HepG2 (cell line): Measurements from ENCODE around the gene DAPK3. TPM values are rescaled to one million over a fixed set of nuclear protein-coding genes. Genes with fewer than 3 reads are reported as not detected.

ENCODE experiments used
- FOXK2 ChIP-seq: fragments of 450-650 bp; IDR thresholded peaks from 2 replicates; pipeline ENCODE4 v1.6.1; 2016
- KAT2B ChIP-seq: fragments of 150-350 bp; IDR thresholded peaks from 2 replicates; pipeline ENCODE4 v1.6.1; 2014; ENCODE audit warnings: low read depth, low read length, borderline replicate concordance
- KMT2B ChIP-seq: IDR thresholded peaks from 2 replicates; pipeline ENCODE4 v1.6.1; 2016; ENCODE audit warnings: missing genetic modification reagents, missing compliant biosample characterization
- MLLT10 ChIP-seq: sonication (generic); formaldehyde crosslinking; IDR thresholded peaks from 2 replicates; pipeline ENCODE4 v1.4.0; 2020; ENCODE audit warnings: missing genetic modification reagents
- PHF21A ChIP-seq: sonication (generic); formaldehyde crosslinking; IDR thresholded peaks from 2 replicates; pipeline ENCODE4 v1.5.0; 2020; ENCODE audit warnings: mild to moderate bottlenecking, missing genetic modification reagents
- RFXAP ChIP-seq: sonication (generic); formaldehyde crosslinking; IDR thresholded peaks from 2 replicates; pipeline ENCODE4 v1.4.0; 2020; ENCODE audit warnings: missing genetic modification reagents, borderline replicate concordance
- RXRA ChIP-seq: sonication (generic); formaldehyde crosslinking; IDR thresholded peaks from 2 replicates; pipeline ENCODE4 v1.5.1; 2020; ENCODE audit warnings: missing genetic modification reagents
- SCMH1 ChIP-seq: sonication (generic); formaldehyde crosslinking; IDR thresholded peaks from 2 replicates; pipeline ENCODE4 v1.9.0; 2021; ENCODE audit warnings: missing genetic modification reagents, mild to moderate bottlenecking, borderline replicate concordance
- SP140L ChIP-seq: sonication (generic); formaldehyde crosslinking; IDR thresholded peaks from 2 replicates; pipeline ENCODE4 v1.4.0; 2020; ENCODE audit warnings: missing genetic modification reagents, borderline replicate concordance
- STAG1 ChIP-seq: sonication (generic); formaldehyde crosslinking; IDR thresholded peaks from 2 replicates; pipeline ENCODE4 v1.4.0; 2020; ENCODE audit warnings: missing genetic modification reagents
- YEATS4 ChIP-seq: sonication (generic); formaldehyde crosslinking; IDR thresholded peaks from 2 replicates; pipeline ENCODE4 v1.4.0; 2020; ENCODE audit warnings: missing genetic modification reagents, borderline replicate concordance
- ZBTB8A ChIP-seq: sonication (generic); formaldehyde crosslinking; IDR thresholded peaks from 2 replicates; pipeline ENCODE4 v1.4.0; 2020; ENCODE audit warnings: mild to moderate bottlenecking, low read depth, missing genetic modification reagents, borderline replicate concordance
- ZNF496 ChIP-seq: sonication (generic); formaldehyde crosslinking; IDR thresholded peaks from 2 replicates; pipeline ENCODE4 v1.8.1; 2023; ENCODE audit warnings: mild to moderate bottlenecking, moderate library complexity, missing genetic modification reagents; ENCODE audit not compliant: insufficient replicate concordance
- ZNF549 ChIP-seq: sonication (generic); formaldehyde crosslinking; IDR thresholded peaks from 2 replicates; pipeline ENCODE4 v1.5.0; 2020; ENCODE audit warnings: missing genetic modification reagents
- ZNF670 ChIP-seq: sonication (generic); formaldehyde crosslinking; IDR thresholded peaks from 2 replicates; pipeline ENCODE4 v1.8.0; 2022; ENCODE audit warnings: mild to moderate bottlenecking, missing genetic modification reagents, borderline replicate concordance
- ZNF703 ChIP-seq: sonication (generic); formaldehyde crosslinking; IDR thresholded peaks from 2 replicates; pipeline ENCODE4 v1.5.1; 2020; ENCODE audit warnings: missing genetic modification reagents, mild to moderate bottlenecking, moderate library complexity, borderline replicate concordance
- ZSCAN9 ChIP-seq: IDR thresholded peaks from 2 replicates; pipeline ENCODE4 v1.6.1; 2016; ENCODE audit warnings: borderline replicate concordance
- polyA plus RNA-seq, 8 experiments: library from polyadenylated mRNA; depleted of rRNA in 3 of 8; stranded (reverse) in 7 of 8; unstranded in 1 of 8; fragments of >200 nt; fragmentation: Illumina TruSeq in 4 of 8; extraction: Trizol in 4 of 8; gene quantifications; 2 replicates each; pipeline versions ENCODE4 v1.2.1 to v1.2.3, GENCODE V29; 2011 to 2016; ENCODE audit warnings: low read depth in 4 of 8, missing spikeins in 1 of 8, mixed read lengths in 1 of 8; ENCODE audit not compliant: insufficient read depth in 1 of 8
- total RNA-seq, 5 experiments: library from RNA; depleted of rRNA; stranded (reverse); fragments of >200 nt; fragmentation: Illumina TruSeq; extraction: Trizol; gene quantifications; 2 replicates each; pipeline ENCODE4 v1.2.3, GENCODE V29; 2016; ENCODE audit warnings: low read depth in 1 of 5
- TF ChIP-seq, protein P1 (sequence below): IDR thresholded peaks from 2 replicates; pipeline ENCODE4 v1.6.1; 2016; ENCODE audit warnings: low read depth, missing genetic modification reagents, missing compliant biosample characterization
- TF ChIP-seq, protein P2 (sequence below): sonication (generic); formaldehyde crosslinking; IDR thresholded peaks from 2 replicates; pipeline ENCODE4 v1.9.0; 2021; ENCODE audit warnings: missing genetic modification reagents, borderline replicate concordance
- TF ChIP-seq, protein P3 (sequence below): sonication (generic); formaldehyde crosslinking; IDR thresholded peaks from 2 replicates; pipeline ENCODE4 v1.4.0; 2020; ENCODE audit warnings: missing genetic modification reagents
- TF ChIP-seq, protein P4 (sequence below): sonication (generic); formaldehyde crosslinking; IDR thresholded peaks from 2 replicates; pipeline ENCODE4 v1.8.0; 2022; ENCODE audit warnings: mild to moderate bottlenecking, missing genetic modification reagents

The DAPK3 gene
- total and polyA plus RNA-seq, 2 of the 13 experiments (the other 11 are each of a cell fraction or from before 2014, with no cell fraction given): 30.5 to 37.3 TPM

DNA sequence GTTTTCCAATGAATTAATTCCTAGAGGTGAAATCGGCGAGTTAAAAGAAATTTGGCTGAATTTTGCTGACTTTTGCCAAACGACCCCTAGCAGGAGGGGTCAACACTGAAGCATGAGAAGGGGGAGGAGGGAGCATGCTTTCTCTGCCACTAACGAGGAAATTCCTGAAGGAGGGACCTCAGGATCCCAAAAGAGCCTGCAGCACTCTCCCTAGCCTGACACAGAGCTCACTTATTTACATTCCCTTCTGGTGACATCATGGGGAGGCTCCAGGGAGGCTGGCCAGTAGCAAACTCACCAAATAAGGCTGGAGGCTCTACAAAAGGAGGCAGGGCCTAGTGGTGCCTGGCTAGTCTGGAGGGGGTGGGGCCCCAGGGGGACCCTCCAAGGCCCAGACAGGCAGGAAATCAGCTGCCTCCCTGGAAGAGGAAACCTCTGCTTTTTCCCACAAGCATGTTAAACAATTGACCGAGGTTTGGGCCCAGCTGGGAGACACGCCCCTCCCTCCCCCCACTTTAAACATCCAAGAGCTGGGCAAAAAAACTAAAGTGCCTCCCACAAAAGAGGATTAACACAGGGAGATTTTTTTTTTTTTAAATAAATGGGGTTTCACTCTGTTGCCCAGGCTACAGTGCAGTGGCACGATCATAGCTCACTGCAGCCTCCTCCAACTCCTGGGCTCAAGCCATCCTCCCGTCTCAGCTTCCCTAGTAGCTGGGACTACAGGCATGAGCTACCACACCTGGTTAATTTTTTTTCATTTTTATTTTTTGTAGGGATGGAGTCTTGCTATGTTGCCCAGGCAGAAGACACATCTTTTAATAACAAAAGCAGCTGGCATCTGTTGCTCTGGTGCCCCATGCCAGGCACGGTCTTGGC lies 2.1 kb downstream of the DAPK3 start (continued):
- TF ChIP-seq RFXAP (CRISPR knock-in tag) (no peak), ZBTB8A (CRISPR knock-in tag) (no peak), ZNF549 (CRISPR knock-in tag) (no peak), KAT2B (no peak), ZNF703 (no peak), RXRA (CRISPR knock-in tag) (no peak; the same call in 1 of the 2 replicates), PHF21A (peak; percentile 68), ZNF670 (CRISPR knock-in tag) (no peak), KMT2B (peak; percentile 41; the same call in 1 of the 2 replicates), ZSCAN9 (CRISPR knock-in tag) (no peak), STAG1 (CRISPR knock-in tag) (no peak), ZNF496 (CRISPR knock-in tag) (no peak), YEATS4 (CRISPR knock-in tag) (0 out of 2 replicates have a peak, but pooled peaks have one; percentile 34), FOXK2 (peak; percentile 87), SP140L (CRISPR knock-in tag) (no peak), MLLT10 (CRISPR knock-in tag) (no peak), SCMH1 (CRISPR knock-in tag) (no peak)
- TF ChIP-seq, protein P1, sequence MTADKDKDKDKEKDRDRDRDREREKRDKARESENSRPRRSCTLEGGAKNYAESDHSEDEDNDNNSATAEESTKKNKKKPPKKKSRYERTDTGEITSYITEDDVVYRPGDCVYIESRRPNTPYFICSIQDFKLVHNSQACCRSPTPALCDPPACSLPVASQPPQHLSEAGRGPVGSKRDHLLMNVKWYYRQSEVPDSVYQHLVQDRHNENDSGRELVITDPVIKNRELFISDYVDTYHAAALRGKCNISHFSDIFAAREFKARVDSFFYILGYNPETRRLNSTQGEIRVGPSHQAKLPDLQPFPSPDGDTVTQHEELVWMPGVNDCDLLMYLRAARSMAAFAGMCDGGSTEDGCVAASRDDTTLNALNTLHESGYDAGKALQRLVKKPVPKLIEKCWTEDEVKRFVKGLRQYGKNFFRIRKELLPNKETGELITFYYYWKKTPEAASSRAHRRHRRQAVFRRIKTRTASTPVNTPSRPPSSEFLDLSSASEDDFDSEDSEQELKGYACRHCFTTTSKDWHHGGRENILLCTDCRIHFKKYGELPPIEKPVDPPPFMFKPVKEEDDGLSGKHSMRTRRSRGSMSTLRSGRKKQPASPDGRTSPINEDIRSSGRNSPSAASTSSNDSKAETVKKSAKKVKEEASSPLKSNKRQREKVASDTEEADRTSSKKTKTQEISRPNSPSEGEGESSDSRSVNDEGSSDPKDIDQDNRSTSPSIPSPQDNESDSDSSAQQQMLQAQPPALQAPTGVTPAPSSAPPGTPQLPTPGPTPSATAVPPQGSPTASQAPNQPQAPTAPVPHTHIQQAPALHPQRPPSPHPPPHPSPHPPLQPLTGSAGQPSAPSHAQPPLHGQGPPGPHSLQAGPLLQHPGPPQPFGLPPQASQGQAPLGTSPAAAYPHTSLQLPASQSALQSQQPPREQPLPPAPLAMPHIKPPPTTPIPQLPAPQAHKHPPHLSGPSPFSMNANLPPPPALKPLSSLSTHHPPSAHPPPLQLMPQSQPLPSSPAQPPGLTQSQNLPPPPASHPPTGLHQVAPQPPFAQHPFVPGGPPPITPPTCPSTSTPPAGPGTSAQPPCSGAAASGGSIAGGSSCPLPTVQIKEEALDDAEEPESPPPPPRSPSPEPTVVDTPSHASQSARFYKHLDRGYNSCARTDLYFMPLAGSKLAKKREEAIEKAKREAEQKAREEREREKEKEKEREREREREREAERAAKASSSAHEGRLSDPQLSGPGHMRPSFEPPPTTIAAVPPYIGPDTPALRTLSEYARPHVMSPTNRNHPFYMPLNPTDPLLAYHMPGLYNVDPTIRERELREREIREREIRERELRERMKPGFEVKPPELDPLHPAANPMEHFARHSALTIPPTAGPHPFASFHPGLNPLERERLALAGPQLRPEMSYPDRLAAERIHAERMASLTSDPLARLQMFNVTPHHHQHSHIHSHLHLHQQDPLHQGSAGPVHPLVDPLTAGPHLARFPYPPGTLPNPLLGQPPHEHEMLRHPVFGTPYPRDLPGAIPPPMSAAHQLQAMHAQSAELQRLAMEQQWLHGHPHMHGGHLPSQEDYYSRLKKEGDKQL: no peak
- TF ChIP-seq, protein P2, sequence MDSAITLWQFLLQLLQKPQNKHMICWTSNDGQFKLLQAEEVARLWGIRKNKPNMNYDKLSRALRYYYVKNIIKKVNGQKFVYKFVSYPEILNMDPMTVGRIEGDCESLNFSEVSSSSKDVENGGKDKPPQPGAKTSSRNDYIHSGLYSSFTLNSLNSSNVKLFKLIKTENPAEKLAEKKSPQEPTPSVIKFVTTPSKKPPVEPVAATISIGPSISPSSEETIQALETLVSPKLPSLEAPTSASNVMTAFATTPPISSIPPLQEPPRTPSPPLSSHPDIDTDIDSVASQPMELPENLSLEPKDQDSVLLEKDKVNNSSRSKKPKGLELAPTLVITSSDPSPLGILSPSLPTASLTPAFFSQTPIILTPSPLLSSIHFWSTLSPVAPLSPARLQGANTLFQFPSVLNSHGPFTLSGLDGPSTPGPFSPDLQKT: no peak
- TF ChIP-seq, protein P3, sequence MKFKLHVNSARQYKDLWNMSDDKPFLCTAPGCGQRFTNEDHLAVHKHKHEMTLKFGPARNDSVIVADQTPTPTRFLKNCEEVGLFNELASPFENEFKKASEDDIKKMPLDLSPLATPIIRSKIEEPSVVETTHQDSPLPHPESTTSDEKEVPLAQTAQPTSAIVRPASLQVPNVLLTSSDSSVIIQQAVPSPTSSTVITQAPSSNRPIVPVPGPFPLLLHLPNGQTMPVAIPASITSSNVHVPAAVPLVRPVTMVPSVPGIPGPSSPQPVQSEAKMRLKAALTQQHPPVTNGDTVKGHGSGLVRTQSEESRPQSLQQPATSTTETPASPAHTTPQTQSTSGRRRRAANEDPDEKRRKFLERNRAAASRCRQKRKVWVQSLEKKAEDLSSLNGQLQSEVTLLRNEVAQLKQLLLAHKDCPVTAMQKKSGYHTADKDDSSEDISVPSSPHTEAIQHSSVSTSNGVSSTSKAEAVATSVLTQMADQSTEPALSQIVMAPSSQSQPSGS (CRISPR knock-in tag): peak; percentile 100
- TF ChIP-seq, protein P4, sequence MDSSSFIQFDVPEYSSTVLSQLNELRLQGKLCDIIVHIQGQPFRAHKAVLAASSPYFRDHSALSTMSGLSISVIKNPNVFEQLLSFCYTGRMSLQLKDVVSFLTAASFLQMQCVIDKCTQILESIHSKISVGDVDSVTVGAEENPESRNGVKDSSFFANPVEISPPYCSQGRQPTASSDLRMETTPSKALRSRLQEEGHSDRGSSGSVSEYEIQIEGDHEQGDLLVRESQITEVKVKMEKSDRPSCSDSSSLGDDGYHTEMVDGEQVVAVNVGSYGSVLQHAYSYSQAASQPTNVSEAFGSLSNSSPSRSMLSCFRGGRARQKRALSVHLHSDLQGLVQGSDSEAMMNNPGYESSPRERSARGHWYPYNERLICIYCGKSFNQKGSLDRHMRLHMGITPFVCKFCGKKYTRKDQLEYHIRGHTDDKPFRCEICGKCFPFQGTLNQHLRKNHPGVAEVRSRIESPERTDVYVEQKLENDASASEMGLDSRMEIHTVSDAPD (CRISPR knock-in tag): no peak
